Neutrophil (primary cell): ENCODE results near the gene LPP.

Source experiments
- H3K27ac ChIP-seq: fragments of 200-600 bp; sonication (generic); 2 replicates; pipeline ENCODE4 v1.5.1; 2016; ENCODE audit warnings: mild to moderate bottlenecking, moderate library complexity
- H3K27me3 ChIP-seq: fragments of 200-600 bp; sonication (generic); 2 replicates; pipeline ENCODE4 v1.6.0; 2016; ENCODE audit warnings: mild to moderate bottlenecking
- H3K36me3 ChIP-seq: fragments of 200-600 bp; sonication (generic); 2 replicates; pipeline ENCODE4 v1.5.1; 2017
- H3K4me1 ChIP-seq, 2 experiments: fragments of 200-600 bp in 1 of 2; sonication (generic) in 1 of 2; 1 replicate in 1 of 2; 2 replicates in 1 of 2; pipeline versions ENCODE4 v1.5.1 to v1.6.1; 2013 to 2016; ENCODE audit warnings: low read depth in 1 of 2, low read length in 1 of 2, mild to moderate bottlenecking in 1 of 2, moderate library complexity in 1 of 2; ENCODE audit not compliant: control insufficient read depth in 1 of 2, insufficient read depth in 1 of 2
- H3K4me3 ChIP-seq, 2 experiments: fragments of 200-600 bp in 1 of 2; sonication (generic) in 1 of 2; 1 replicate in 1 of 2; 2 replicates in 1 of 2; pipeline ENCODE4 v1.5.1; 2013 to 2016; ENCODE audit warnings: low read depth in 1 of 2, low read length in 1 of 2, mild to moderate bottlenecking in 1 of 2, moderate library complexity in 1 of 2
- H3K9me3 ChIP-seq: fragments of 200-600 bp; sonication (generic); 2 replicates; pipeline ENCODE4 v1.5.1; 2016
- CTCF ChIP-seq: fragments of 200-600 bp; sonication (generic); IDR thresholded peaks from 2 replicates; pipeline ENCODE4 v1.5.1; 2016; ENCODE audit warnings: antibody characterized with exemption

Gene LPP

DNA sequence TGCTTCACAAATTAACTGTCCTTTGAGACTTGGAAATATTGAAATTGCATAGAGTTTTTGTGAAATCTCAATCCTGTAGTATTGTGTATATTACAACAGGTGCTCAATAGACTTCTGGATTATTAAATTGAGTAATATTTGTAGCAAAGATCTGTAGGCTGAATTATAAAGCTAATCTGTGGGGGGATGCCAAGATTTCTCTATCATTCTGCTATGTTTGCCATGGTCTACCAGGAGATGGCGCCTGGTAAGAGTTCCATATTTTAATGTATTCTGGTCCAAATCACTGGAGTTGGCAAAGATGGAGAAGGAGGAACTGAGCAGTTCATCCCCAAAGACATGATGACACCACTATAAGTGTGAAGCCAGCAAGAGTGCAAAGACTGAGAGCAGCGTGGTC is 676.9 kb downstream of the LPP start:
- Histone ChIP-seq H3K36me3 (no peaks in the 10 kb centered on the region), H3K9me3 (no peaks in the 10 kb centered on the region), H3K4me1 (peaks cover 0 to 10% of the 10 kb centered on the region in 2 experiments), H3K27ac (no peak overlapping the region), H3K27me3 (no peaks in the 10 kb centered on the region), H3K4me3 (no peak overlapping the region)
- no peak for TF ChIP-seq CTCF

DNA sequence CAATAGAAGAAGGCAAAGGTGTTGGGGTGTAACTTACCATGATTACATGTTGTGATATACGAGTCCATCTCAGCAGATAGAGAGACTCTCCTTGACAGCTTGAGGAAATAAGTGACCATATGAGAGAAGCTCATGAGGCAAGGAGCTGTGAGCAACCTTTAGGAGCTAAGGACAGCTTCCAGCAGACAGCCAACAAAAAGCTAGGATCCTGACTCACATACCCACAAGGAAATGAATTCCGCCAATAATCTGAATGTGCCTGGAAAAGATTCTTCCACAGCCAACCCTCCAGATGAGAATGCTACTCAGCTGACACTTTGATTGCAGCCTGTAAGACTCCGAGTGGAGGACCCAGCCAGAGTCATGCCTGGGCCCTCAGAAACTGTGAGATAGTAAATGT is 678.2 kb downstream of the LPP start:
- no peak overlapping the region for H3K4me3 ChIP-seq
- peaks cover 0 to 10% of the 10 kb centered on the region in 2 experiments for H3K4me1 ChIP-seq
- H3K36me3 ChIP-seq, result no peaks in the 10 kb centered on the region
- no peaks in the 10 kb centered on the region for H3K27me3 ChIP-seq
- H3K27ac ChIP-seq, result no peak overlapping the region
- H3K9me3 ChIP-seq, result no peaks in the 10 kb centered on the region
- TF ChIP-seq CTCF, result no peak

- H3K27ac ChIP-seq, result no peak overlapping the region
- peaks cover 0 to 10% of the 10 kb centered on the region in 2 experiments for H3K4me1 ChIP-seq
- no peaks in the 10 kb centered on the region for H3K27me3 ChIP-seq
- H3K36me3 ChIP-seq, result no peaks in the 10 kb centered on the region
- no peak overlapping the region for H3K4me3 ChIP-seq
- TF ChIP-seq CTCF, result no peak
- H3K9me3 ChIP-seq, result no peaks in the 10 kb centered on the region
Measured at GRCh38 chr3:188832961-188833721, 679.2 kb downstream of the LPP start.

- H3K27me3 ChIP-seq, result no peaks in the 10 kb centered on the region
- no peak overlapping the region for H3K27ac ChIP-seq
- no peaks in the 10 kb centered on the region for H3K36me3 ChIP-seq
- no peak overlapping the region for H3K4me3 ChIP-seq
- no peak for TF ChIP-seq CTCF
- H3K9me3 ChIP-seq, result no peaks in the 10 kb centered on the region
- peaks cover 0 to 10% of the 10 kb centered on the region in 2 experiments for H3K4me1 ChIP-seq
Measured at GRCh38 chr3:188834349-188834748, 680.4 kb downstream of the LPP start.

GRCh38 chr3:188839187-188839695 is 685.3 kb downstream of the LPP start:
- H3K9me3 ChIP-seq, result no peaks in the 10 kb centered on the region
- no peak overlapping the region for H3K27ac ChIP-seq
- H3K27me3 ChIP-seq, result no peaks in the 10 kb centered on the region
- H3K4me3 ChIP-seq, result no peak overlapping the region
- peaks cover 12 to 18% of the 10 kb centered on the region in 2 experiments for H3K4me1 ChIP-seq
- TF ChIP-seq CTCF, result no peak
- no peaks in the 10 kb centered on the region for H3K36me3 ChIP-seq
